Neural cell (in vitro differentiated cells): ENCODE measurements around the gene KRT85. TPM values are rescaled to one million over a fixed set of nuclear protein-coding genes. Genes with fewer than 3 reads are reported as not detected.

ENCODE experiments used
- H2AFZ ChIP-seq: fragments of 200-600, 300-800 bp; sonication (generic), shearing (Covaris generic); 2 replicates; pipeline ENCODE4 v1.6.0; 2014; ENCODE audit warnings: low read depth, mild to moderate bottlenecking, antibody characterized with exemption, low read length, moderate library complexity
- H3F3A ChIP-seq: fragments of 200-600 bp; shearing (Covaris generic); 2 replicates; pipeline ENCODE4 v1.6.1; 2016; ENCODE audit warnings: mild to moderate bottlenecking, moderate library complexity, mixed read lengths, antibody characterized with exemption, low read length; ENCODE audit not compliant: insufficient read depth, poor library complexity, severe bottlenecking
- H3K27ac ChIP-seq: fragments of 200-600, 300-800 bp; sonication (generic), shearing (Covaris generic); 2 replicates; pipeline ENCODE4 v1.5.1; 2014; ENCODE audit warnings: mild to moderate bottlenecking, low read length, moderate library complexity
- H3K27me3 ChIP-seq: fragments of 300-800, 200-600 bp; sonication (generic), shearing (Covaris generic); 2 replicates; pipeline ENCODE4 v1.6.0; 2014; ENCODE audit warnings: mild to moderate bottlenecking, low read depth, low read length, moderate library complexity; ENCODE audit not compliant: insufficient read depth
- H3K36me3 ChIP-seq: fragments of 300-800, 200-600 bp; sonication (generic), shearing (Covaris generic); 2 replicates; pipeline ENCODE4 v1.5.1; 2014; ENCODE audit warnings: mild to moderate bottlenecking, antibody characterized with exemption, low read length, moderate library complexity; ENCODE audit not compliant: insufficient read depth
- H3K4me2 ChIP-seq: fragments of 300-800, 200-600 bp; sonication (generic), shearing (Covaris generic); 2 replicates; pipeline ENCODE4 v1.6.0; 2014; ENCODE audit warnings: mild to moderate bottlenecking, low read length
- H3K4me3 ChIP-seq: fragments of 300-800, 200-600 bp; sonication (generic), shearing (Covaris generic); 2 replicates; pipeline ENCODE4 v1.5.1; 2014; ENCODE audit warnings: mild to moderate bottlenecking, low read length, moderate library complexity
- H3K79me2 ChIP-seq: fragments of 200-600 bp; shearing (Covaris generic); replicated peaks from 2 replicates; pipeline ENCODE4 v1.6.0; 2014; ENCODE audit warnings: mild to moderate bottlenecking, low read length, moderate library complexity; ENCODE audit not compliant: insufficient read depth
- H3K9ac ChIP-seq: fragments of 300-800, 200-600 bp; sonication (generic), shearing (Covaris generic); 2 replicates; pipeline ENCODE4 v1.6.1; 2016; ENCODE audit warnings: mild to moderate bottlenecking, low read length, mixed read lengths
- H3K9me2 ChIP-seq: fragments of 200-600 bp; shearing (Covaris generic); 2 replicates; pipeline ENCODE4 v1.6.1; 2016; ENCODE audit warnings: mild to moderate bottlenecking, low read length, mixed read lengths; ENCODE audit not compliant: insufficient read depth
- H3K9me3 ChIP-seq: fragments of 200-600, 300-800 bp; sonication (generic), shearing (Covaris generic); 2 replicates; pipeline ENCODE4 v1.6.1; 2016; ENCODE audit warnings: mild to moderate bottlenecking, mixed run types, low read length, moderate library complexity, mixed read lengths
- H4K20me1 ChIP-seq: fragments of 200-600 bp; shearing (Covaris generic); 2 replicates; pipeline ENCODE4 v1.6.1; 2016; ENCODE audit warnings: mild to moderate bottlenecking, mixed run types; ENCODE audit not compliant: insufficient read depth
- EP300 ChIP-seq: fragments of 450-650 bp; conservative IDR thresholded peaks from 2 replicates; pipeline ENCODE4 v1.6.1; 2014; ENCODE audit warnings: antibody characterized with exemption, mild to moderate bottlenecking, moderate library complexity; ENCODE audit not compliant: poor library complexity, severe bottlenecking
- EZH2 ChIP-seq: fragments of 200-600, 300-800 bp; shearing (Covaris generic), sonication (generic); IDR thresholded peaks from 2 replicates; pipeline ENCODE4 v1.6.1; 2014; ENCODE audit warnings: antibody characterized with exemption, low read length, borderline replicate concordance, mild to moderate bottlenecking; ENCODE audit not compliant: insufficient read depth, poor library complexity, severe bottlenecking
- MXI1 ChIP-seq: fragments of 450-650 bp; conservative IDR thresholded peaks from 2 replicates; pipeline ENCODE4 v1.6.1; 2014; ENCODE audit warnings: antibody characterized with exemption, mild to moderate bottlenecking; ENCODE audit not compliant: poor library complexity, severe bottlenecking
- POLR2AphosphoS5 ChIP-seq: IDR thresholded peaks from 2 replicates; pipeline ENCODE4 v1.6.1; 2012
- RAD21 ChIP-seq: fragments of 450-650 bp; conservative IDR thresholded peaks from 2 replicates; pipeline ENCODE4 v1.6.1; 2014; ENCODE audit warnings: antibody characterized with exemption, mild to moderate bottlenecking, moderate library complexity
- SMC3 ChIP-seq: fragments of 450-650 bp; conservative IDR thresholded peaks from 2 replicates; pipeline ENCODE4 v1.6.1; 2014; ENCODE audit warnings: antibody characterized with exemption, mild to moderate bottlenecking, moderate library complexity; ENCODE audit not compliant: poor library complexity
- TAF1 ChIP-seq: IDR thresholded peaks from 2 replicates; pipeline ENCODE4 v1.6.1; 2012; ENCODE audit warnings: low read depth
- polyA plus RNA-seq: library from polyadenylated mRNA; depleted of rRNA; stranded (reverse); fragments of >200 nt; gene quantifications from 2 replicates; pipeline ENCODE4 v1.2.3, GENCODE V29; 2014
- TF ChIP-seq, protein P1 (sequence below): fragments of 450-650 bp; IDR thresholded peaks from 2 replicates; pipeline ENCODE4 v1.5.1; 2014; ENCODE audit warnings: antibody characterized with exemption, mild to moderate bottlenecking, moderate library complexity; ENCODE audit not compliant: poor library complexity, severe bottlenecking
- TF ChIP-seq, protein P2 (sequence below): IDR thresholded peaks from 2 replicates; pipeline ENCODE4 v1.6.1; 2012; ENCODE audit warnings: borderline replicate concordance

Gene KRT85
- polyA plus RNA-seq, 1 donor from 2014 or later: not detected

DNA sequence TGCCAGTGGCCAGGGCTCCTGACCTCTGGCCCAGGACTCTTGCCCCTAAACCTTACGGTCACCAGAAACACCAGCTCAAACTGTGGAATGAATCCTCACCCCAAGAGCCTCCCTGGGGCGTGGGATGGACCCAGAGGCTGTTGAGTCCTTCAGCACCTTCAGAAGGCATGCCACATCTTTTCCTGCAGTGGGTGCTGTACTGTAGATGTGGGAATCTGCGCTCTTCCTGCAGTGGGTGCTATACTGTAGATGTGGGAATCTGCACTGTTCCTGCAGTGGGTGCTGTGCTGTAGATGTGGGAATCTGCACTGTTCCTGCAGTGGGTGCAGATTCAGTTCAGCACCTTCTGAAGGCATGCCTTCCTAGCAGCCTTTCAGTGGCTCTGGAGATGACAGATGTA is 37.7 kb upstream of the KRT85 start:
- Histone ChIP-seq H4K20me1 (no peaks in the 10 kb centered on the region), H3K9me2 (no peaks in the 10 kb centered on the region), H3K9ac (no peak overlapping the region), H3K4me2 (no peak overlapping the region), H3K27ac (no peak overlapping the region), H3K4me3 (no peak overlapping the region), H2AFZ (no peak overlapping the region), H3K79me2 (no peaks in the 10 kb centered on the region), H3K36me3 (no peaks in the 10 kb centered on the region), H3F3A (no peaks in the 10 kb centered on the region), H3K27me3 (no peaks in the 10 kb centered on the region), H3K9me3 (no peaks in the 10 kb centered on the region)
- TF ChIP-seq SMC3 (no peak), MXI1 (no peak), EP300 (no peak), RAD21 (no peak), TAF1 (no peak), POLR2AphosphoS5 (no peak), EZH2 (no peak)
- TF ChIP-seq, protein P1, sequence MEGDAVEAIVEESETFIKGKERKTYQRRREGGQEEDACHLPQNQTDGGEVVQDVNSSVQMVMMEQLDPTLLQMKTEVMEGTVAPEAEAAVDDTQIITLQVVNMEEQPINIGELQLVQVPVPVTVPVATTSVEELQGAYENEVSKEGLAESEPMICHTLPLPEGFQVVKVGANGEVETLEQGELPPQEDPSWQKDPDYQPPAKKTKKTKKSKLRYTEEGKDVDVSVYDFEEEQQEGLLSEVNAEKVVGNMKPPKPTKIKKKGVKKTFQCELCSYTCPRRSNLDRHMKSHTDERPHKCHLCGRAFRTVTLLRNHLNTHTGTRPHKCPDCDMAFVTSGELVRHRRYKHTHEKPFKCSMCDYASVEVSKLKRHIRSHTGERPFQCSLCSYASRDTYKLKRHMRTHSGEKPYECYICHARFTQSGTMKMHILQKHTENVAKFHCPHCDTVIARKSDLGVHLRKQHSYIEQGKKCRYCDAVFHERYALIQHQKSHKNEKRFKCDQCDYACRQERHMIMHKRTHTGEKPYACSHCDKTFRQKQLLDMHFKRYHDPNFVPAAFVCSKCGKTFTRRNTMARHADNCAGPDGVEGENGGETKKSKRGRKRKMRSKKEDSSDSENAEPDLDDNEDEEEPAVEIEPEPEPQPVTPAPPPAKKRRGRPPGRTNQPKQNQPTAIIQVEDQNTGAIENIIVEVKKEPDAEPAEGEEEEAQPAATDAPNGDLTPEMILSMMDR: no peak
- TF ChIP-seq, protein P2, sequence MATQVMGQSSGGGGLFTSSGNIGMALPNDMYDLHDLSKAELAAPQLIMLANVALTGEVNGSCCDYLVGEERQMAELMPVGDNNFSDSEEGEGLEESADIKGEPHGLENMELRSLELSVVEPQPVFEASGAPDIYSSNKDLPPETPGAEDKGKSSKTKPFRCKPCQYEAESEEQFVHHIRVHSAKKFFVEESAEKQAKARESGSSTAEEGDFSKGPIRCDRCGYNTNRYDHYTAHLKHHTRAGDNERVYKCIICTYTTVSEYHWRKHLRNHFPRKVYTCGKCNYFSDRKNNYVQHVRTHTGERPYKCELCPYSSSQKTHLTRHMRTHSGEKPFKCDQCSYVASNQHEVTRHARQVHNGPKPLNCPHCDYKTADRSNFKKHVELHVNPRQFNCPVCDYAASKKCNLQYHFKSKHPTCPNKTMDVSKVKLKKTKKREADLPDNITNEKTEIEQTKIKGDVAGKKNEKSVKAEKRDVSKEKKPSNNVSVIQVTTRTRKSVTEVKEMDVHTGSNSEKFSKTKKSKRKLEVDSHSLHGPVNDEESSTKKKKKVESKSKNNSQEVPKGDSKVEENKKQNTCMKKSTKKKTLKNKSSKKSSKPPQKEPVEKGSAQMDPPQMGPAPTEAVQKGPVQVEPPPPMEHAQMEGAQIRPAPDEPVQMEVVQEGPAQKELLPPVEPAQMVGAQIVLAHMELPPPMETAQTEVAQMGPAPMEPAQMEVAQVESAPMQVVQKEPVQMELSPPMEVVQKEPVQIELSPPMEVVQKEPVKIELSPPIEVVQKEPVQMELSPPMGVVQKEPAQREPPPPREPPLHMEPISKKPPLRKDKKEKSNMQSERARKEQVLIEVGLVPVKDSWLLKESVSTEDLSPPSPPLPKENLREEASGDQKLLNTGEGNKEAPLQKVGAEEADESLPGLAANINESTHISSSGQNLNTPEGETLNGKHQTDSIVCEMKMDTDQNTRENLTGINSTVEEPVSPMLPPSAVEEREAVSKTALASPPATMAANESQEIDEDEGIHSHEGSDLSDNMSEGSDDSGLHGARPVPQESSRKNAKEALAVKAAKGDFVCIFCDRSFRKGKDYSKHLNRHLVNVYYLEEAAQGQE: no peak

DNA sequence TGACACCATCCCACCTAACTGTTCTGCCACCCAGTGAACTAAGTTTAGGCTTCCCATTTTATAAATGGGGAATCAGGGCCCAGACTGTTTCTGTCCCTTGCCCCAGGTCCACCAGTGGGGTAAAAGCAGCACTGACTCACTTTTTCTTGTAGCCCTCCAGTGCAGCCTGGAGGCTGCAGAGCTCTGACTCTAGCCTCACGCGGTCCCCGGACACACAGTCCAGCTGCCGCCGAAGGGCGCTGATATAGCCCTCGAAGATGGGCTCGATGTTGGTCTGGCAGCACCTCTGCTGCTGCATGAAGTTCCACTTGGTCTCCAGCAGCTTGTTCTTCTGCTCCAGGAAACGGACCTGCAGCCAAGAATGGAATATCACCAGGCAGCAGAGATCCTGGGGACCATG is 36.3 kb upstream of the KRT85 start:
- Histone ChIP-seq H3K9me3 (no peaks in the 10 kb centered on the region), H3K79me2 (no peaks in the 10 kb centered on the region), H3K27ac (no peak overlapping the region), H3K27me3 (no peaks in the 10 kb centered on the region), H3K9ac (no peak overlapping the region), H3F3A (no peaks in the 10 kb centered on the region), H4K20me1 (no peaks in the 10 kb centered on the region), H3K4me2 (no peak overlapping the region), H3K9me2 (no peaks in the 10 kb centered on the region), H2AFZ (no peak overlapping the region), H3K36me3 (no peaks in the 10 kb centered on the region), H3K4me3 (no peak overlapping the region)
- TF ChIP-seq EP300 (no peak), MXI1 (no peak), RAD21 (no peak), SMC3 (no peak), TAF1 (no peak)
